Hippocampal formation (tissue), 2 donors: Measurements from ENCODE around the gene AGER.
"Not testable (repeated sequence)": the region's sequence is repeated elsewhere in the genome, so short reads cannot be mapped to it uniquely, and the experiment has no call there.

Experiments used
- DNase-seq, 2 donors: peaks; one replicate each; lab custom pipeline; 2025; lab: John Stamatoyannopoulos, UW

The AGER gene

DNA sequence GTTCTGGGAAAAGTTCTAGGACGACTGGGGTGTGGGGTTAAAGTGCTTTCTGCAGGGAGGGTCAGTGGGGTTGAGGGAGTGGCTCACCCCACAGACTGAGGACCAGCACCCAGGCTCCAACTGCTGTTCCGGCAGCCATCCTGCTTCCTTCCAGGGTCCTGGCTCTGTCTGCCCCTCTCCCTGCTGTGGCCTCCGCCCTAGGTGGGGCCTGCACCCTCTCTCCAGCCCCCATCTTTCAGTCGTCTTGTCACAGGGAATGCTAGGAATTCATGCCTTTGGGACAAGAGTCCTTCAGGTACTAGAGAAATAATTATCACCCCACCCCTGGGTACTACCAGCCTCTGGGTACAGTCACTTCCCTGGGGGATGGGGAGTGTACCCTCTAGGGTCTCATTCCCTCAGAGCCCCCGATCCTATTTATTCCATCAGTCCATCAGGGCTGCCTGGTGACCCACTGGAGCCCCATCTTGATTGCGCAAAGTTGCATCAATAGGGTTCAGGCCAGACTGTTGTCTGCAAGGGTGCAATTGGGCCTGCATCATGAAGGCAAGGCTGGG lies at the start of gene AGER:
Gene AGER, minus strand, starts transcription at position 170 of the 557 bp plus-strand sequence. Its CDS starts 31 bp downstream, at position 139.
- DNase-seq: no peak

DNA sequence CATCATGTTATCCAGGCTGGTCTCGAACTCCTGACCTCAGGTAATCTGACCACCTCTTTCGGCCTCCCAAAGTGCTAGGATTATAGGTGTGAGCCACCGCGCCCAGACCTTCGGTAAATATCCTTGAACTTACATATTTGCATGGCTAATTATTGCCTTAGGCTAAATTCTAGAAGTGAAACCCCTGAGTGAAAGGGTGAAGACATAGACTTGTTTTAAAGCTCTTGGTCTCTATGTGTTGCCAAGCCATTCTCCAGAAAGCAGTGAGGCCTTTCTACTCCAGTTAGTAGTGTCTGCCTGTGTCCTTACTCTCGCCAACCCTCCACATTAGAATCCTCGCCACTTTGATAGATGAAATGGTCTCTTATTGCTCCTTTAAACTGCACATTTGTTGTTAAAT lies 42.4 kb upstream of the AGER start:
- DNase-seq: no peak

GRCh38 chr6:32224696-32225095 lies 40.6 kb upstream of the AGER start:
- no peak for DNase-seq

DNA sequence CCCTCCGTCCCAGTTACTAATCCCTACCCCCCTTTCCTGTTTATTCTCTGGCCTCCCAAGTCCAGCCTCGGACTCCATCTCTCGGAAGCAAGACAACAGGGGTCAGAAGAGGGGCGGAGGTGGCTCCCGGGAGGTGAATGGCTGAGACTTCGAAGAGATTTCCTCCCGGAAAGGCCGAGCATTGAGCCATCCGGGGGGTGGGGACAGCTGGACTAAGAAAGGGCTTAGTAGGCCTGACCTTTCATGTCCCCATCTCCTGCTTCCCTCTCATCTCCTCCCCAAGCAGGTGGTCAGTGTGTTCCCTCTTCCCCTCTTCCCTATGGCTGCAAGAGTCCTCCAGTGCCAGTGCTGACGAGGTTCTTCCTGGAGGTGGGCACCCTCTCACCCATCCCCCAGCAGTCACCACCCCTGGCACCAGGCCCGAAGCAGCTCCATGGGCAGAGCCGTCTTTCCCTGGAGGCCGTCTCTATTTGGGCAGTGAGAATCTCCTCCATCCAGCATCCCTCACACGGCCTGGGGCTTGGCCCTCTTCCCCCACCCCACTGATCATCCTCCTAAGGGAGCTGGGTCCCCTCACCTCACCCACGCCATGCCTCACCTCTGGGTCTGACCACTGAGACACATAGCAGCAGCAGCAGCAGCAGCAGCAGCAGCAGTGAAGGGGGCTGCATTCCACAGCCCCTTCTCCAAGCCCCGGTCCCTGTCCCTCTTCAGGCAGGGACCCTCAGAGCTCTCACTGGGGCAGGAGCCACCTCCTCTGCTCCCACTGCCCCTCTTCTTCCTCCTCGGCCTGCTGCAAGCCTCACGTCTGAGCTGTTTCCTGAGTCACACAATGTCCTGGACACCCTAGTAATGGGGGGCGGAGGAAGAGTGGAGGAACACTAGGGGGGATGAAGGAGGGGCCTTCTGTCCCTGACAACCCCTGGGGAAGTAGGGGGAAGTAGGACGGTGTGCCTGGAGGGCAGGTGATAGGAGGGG lies 39.5 kb upstream of the AGER start, which contains the start of gene NOTCH4:
Gene NOTCH4, minus strand, starts transcription at position 810 of the 978 bp plus-strand sequence. Its CDS starts 139 bp downstream, at position 671.
- DNase-seq: no peak

DNA sequence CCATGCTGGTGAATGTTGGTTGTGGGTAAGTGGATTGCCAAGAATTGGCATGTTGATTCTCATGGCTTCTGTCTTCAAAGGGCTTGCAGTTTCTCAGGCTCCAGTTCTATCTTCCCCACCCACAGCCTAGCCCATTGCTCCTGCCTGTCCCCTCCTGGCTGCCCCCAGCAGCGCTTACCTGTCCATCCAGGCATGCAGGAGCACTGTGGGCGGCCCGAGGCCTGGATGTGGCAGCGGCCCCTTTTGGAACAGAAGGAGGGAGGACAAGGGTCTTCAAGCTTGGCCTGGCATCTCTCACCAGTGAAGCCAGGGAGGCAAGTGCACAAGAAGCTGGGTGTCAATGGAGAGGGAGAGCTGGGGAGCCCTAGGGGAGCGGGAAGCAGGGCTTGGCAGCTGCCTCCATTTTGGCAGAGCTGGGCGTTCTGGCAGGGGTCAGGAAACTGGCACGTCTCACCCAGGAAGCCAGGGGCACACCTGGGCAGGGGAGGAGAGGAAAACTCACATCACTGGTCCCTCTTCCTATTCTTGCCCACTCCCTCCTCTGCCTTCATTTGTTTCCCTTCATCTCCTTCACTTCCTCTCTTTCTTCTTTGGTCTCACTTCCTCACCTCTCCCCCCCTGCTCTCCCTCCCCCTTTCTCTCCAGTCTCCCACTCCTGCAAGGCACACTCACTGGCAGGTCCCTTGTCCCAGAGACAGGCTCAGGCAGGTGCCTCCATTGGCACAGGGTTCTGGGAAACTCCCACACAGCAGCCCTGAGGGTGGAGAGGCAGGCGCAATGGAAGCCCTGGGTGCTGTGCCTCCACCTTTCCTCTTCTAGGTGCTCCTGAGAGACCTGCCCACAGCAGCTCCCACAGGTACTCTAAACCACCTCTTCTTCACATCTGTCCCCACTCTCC lies 38.5 kb upstream of the AGER start:
- DNase-seq: no peak

GRCh38 chr6:32220021-32220420 lies 36.0 kb upstream of the AGER start:
- no peak for DNase-seq

- DNase-seq: no peak
Observed at GRCh38 chr6:32218167-32218566, 34.1 kb upstream of the AGER start.

DNA sequence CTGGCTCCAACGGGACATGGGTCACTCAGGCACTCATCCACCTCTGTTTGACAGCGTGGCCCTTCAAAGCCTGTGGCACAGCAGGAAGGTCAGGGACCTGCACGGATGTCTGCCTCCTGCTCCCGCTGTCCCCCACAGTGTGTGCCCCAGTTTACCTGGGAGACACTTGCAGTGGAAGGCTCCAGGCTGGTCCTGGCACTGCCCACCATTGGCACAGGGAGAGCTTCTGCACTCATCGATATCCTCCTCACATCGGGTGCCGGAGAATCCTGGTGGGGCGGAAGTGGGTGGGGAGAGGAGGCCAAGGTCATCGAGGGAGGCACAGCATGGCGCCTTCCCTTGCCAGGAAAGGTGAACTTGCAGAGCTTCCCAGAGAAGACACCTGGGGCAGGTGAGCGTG lies 32.9 kb upstream of the AGER start:
- DNase-seq: no peak

GRCh38 chr6:32216285-32216684 lies 32.2 kb upstream of the AGER start:
- no peak for DNase-seq

DNA sequence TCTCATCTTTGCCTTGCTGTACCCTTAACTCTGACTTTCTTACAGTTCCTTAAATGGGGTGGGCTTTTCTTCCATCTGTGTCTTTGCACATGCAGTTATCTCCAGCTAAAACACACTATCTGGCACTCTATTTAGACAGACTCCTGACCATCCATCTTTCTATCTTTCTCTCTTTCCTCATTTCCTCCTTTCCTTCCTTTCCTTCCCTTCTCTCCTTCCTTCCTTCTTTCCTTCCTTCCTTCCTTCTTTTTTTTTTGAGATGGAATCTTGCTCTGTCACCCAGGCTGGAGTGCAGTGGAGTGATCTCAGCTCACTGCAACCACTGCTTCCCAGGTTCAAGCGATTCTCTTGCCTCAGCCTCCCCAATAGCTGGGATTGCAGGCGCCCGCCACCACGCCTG lies 31.6 kb upstream of the AGER start:
- DNase-seq: no peak

GRCh38 chr6:32214126-32214525 lies 30.1 kb upstream of the AGER start:
- DNase-seq: no peak

DNA sequence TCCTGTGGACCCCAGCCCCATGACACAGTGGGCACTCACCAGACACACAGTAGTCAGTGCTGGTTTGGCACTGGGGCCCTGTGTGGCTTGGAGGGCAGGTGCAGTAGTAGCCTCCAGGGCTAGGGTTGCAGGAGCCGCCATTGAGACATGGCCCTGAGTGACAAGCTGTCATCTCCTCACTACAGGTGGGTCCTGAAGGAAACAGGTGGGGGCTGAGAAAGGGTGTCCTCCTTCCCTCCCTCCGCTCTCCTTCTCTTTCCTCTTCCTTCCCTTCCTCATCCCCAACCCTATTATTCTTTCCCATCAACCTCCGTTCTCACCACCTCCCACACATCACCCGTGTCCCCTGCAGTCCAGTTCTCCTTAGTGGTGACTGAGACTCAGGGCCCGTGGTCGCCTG lies 29.6 kb upstream of the AGER start:
- no peak for DNase-seq

- DNase-seq: no peak
Observed at GRCh38 chr6:32212076-32212760, 28.2 kb upstream of the AGER start.

DNA sequence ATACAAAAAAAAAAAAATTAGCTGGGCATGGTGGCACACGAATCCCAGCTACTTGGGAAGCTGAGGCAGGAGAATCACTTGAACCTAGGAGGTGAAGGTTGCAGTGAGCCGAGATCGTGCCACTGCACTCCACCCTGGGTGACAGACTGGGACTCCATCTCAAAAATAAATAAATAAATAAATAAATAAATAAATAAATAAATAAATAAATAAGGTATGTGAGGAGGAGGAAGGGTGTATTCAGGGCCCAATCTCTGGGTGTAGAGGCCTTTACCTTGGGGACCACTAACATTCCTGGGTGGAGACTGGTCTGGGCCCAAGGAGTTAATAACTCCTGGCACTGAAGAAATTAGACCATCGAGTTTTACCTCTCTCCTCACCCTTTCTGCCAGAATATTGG lies 27.4 kb upstream of the AGER start:
- not testable (repeated sequence) for DNase-seq

DNA sequence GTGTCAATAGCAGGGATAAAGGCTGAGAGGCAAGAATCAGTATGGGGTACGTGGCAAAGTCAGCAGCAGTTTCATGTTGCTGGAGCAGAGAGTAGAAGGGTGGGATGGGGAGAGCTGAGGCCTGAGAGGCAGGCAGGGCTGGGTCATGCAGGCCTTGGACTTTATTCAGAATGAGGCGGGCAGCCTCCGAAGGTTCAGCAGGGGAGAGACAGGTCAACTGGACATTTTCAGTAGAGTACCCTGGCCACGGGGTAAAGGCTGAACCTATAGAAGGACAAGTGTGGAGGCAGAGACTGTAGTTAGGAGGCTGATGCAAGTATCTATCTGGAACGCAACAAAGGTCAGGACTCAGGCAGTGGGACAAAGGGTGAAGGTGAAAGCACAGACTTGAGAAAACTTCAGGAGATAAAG lies 26.1 kb upstream of the AGER start:
- DNase-seq: no peak

DNA sequence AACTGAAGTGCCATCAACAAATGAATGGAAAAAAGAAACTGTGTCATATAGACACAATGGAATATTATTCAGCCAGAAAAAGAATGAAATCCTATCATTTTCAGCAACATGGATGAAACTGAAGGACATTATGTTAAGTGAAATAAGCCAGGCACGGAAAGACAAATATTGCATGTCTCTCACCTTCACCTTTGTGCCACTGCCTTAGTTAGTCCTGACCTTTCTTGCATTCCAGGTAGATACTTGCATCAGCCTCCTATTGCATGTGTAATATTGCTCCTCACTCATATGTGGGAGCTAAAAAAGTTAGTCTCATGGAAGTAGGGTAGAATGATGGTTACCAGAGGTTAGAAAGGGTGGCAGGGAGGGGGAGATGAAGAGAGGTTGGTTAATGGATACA lies 24.9 kb upstream of the AGER start:
- no peak for DNase-seq

- no peak for DNase-seq
Observed at GRCh38 chr6:32204268-32204715, 20.2 kb upstream of the AGER start.

DNA sequence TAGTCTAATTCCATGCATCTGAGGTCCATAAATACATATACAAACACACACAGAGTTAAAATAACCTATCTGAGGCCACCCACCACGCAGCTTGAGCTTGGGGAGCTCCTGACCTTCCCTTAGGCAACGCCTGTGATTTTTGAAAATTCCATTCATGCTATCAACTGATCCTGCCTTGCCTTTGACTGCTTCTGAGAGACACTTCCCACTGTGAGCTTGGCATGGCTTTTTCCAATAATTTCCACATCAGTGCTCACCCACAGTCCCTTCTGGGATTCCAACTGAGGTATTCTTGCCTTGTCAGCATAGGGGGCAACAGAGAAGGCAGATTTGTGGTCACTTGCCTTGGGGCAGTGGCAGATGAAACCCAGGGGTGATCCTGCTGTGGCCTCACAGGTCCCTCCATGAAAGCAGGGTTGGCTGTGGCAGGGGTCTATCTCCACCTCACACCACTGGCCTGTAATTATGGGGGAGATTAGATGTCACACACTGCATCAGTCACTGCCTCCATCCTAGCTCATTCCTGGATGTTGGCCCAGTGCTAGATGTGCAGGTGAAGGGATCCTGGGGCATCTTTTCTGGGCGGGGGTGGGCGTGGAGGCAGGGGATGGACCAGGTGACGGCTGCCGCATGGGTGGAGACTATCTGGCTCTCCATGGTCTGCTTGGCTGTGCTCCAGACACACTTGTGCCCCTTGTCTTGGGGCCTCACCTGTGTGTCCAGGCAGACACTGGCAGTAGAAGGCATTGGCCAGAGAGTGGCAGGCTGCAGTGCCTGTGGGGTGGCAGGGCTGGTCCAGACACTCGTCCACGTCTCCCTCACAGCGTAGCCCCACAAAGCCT lies 19.6 kb upstream of the AGER start:
- no peak for DNase-seq

GRCh38 chr6:32202186-32202585 lies 18.1 kb upstream of the AGER start:
- DNase-seq: no peak

DNA sequence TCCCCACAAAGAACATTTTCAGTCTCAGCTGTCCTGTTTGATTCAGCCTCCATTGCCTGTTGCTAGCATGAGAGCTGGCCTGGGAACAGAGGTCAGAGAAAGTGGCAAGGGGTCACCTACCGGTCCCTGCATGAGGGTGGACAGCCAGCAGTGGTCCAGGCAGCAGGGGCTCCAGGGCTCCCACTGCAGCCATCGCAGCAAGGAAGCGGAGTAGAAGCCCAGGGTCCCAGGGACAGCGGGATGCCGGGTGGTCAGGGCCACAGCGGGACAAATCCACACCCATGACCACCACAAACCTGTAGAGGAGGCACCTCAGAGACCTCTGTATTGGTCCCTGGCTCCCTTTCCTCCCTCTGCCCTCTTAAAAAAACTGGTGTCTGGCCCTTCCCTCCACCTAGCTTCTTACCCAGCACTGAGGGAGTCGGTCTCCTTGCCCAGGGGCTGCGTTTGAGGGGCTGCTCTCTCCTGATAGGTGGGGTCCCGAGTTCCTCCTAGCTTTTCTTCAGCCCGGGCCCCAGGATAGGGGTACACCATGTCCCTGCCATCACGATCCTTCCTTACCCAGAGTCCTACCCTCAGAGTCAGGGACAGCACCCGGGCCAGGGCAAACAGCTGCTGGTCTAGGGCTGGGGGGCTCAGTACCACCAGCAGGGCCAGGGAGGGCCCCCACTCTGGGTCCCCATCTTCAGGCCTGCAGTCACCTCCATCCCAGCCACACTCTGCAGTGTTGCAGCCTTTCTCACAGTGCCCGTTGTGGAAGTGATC lies 16.8 kb upstream of the AGER start:
- no peak for DNase-seq
